Measurements from ENCODE around the gene ZNF438.

ZNF438 gene

GRCh38 chr10:30999070-30999712 lies 32.5 kb downstream of the ZNF438 start:
- TF ChIP-seq CTCF (conservative IDR thresholded peaks at IDR 0.05; ENCODE audit: low read depth): no peak
- ChIA-PET CTCF (no interaction called here), POLR2A (ENCODE audit: low non-redundant PET) (no interaction called here)
- no peak for DNase-seq (ENCODE audit: low spot score)
- no peak overlapping the region for H3K27ac ChIP-seq

DNA sequence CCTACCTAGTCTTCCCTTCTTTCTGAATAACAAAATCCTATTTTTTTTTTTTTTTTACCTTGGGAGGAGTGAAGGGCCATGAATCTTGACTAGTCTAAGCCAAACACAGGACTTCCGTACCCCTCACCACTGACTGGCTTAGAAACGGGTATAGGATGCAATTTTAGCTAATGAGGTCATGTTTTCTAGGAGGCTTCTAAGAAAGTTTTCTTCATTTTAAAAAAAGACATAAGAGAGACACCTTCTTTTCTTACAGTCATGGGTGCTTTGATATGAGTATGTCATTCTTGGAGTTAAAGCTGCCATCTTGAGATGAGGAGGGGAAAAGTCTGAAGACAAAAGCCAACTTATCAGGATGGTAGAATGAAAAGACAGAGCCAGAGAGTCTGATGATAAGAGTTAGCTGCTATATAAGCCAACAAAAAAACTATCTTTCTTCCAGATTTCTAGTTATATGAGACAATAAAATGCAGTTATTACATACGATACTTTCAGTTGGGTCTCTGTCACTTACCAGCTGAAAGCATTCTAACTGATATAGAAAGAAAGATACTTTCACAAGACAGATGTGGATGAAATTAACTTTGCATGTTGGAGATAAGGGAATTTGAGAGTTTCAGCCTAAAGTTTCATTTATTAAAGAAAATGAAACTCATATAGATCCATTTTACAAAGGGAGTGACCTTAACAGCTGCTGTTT lies 34.0 kb downstream of the ZNF438 start:
- ChIA-PET CTCF (no interaction called here), POLR2A (ENCODE audit: low non-redundant PET) (no interaction called here)
- TF ChIP-seq CTCF (conservative IDR thresholded peaks at IDR 0.05; ENCODE audit: low read depth): no peak
- DNase-seq (ENCODE audit: low spot score): no peak
- no peak overlapping the region for H3K27ac ChIP-seq

DNA sequence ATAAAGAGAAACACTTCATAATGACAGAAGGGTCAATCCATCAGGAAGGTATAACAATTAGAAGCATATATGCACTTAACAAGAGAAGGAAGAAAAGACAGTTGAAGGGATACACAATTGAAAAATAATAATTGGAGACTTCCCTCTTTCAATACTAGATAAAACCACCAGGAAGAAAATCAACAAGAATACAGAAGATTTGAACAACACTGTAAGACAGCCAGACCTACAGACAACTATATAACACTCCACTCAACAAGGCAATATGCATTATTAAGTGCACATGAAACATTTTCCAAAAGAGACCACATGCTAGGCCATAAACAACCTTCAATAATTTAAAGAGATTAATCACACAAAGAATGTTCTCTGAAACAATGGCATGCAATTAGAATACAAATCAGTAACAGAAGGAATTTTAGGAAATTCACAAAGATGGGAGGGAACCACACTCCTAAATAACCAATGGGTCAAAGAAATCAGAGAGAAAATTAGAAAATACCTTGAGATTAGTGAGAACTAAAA lies 35.1 kb downstream of the ZNF438 start:
- no peak for TF ChIP-seq CTCF (conservative IDR thresholded peaks at IDR 0.05; ENCODE audit: low read depth)
- ChIA-PET CTCF (no interaction called here), POLR2A (ENCODE audit: low non-redundant PET) (no interaction called here)
- no peak overlapping the region for H3K27ac ChIP-seq
- no peak for DNase-seq (ENCODE audit: low spot score)

DNA sequence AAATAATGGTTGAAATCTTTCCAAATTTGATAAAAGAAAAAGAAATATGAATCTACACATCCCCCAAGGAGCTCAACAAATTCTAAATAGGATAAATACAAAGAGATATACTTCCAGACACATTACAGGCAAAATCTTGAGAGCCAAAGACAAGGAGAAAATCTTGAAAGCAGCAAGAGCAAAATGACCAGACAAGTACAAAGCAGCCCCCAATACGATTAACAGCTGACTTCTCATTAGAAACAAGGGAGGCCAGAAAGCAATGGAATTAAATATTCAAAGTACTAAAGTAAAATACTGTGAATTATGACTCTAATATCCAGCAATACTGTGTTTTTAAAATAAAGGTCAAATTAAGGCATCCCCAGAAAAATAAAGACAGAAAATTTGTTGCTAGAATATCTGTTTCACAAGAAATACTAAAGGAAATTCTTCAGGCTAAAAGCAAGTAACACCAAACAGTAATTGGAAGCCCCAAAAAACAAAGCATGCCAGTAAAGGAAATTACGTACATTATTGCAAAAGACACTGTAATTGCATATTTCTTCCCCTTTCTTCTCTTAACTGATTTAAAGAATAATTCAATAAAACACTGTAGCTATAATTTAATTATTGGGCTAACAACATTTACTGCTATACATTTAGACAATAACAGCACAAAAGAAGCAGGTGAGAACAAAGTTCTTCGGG lies 36.4 kb downstream of the ZNF438 start:
- POLR2A ChIA-PET (ENCODE audit: low non-redundant PET): no interaction called here
- DNase-seq (ENCODE audit: low spot score): no peak
- CTCF ChIA-PET: interaction anchor here (0.7 kb wide), 1 partner anchor 1110 kb away, joined by 3 read pairs; no protein-coding TSS in a partner anchor

GRCh38 chr10:30993155-30993554 lies 38.5 kb downstream of the ZNF438 start:
- DNase-seq (ENCODE audit: low spot score): no peak
- H3K27ac ChIP-seq: no peak overlapping the region
- TF ChIP-seq CTCF (conservative IDR thresholded peaks at IDR 0.05; ENCODE audit: low read depth): no peak
- POLR2A ChIA-PET (ENCODE audit: low non-redundant PET): no interaction called here
- CTCF ChIA-PET: no interaction called here

More for the DNA sequence above, 36.4 kb downstream of the ZNF438 start:
- no peak overlapping the region for H3K27ac ChIP-seq
- TF ChIP-seq CTCF (conservative IDR thresholded peaks at IDR 0.05; ENCODE audit: low read depth): no peak

GRCh38 chr10:30992681-30993080 lies 39.0 kb downstream of the ZNF438 start:
- no peak for DNase-seq (ENCODE audit: low spot score)
- POLR2A ChIA-PET (ENCODE audit: low non-redundant PET): no interaction called here
- no peak for TF ChIP-seq CTCF (conservative IDR thresholded peaks at IDR 0.05; ENCODE audit: low read depth)
- CTCF ChIA-PET: no interaction called here
- no peak overlapping the region for H3K27ac ChIP-seq
